Measurements from ENCODE around the gene NMU. TPM values are rescaled to one million over a fixed set of nuclear protein-coding genes. Genes with fewer than 3 reads are reported as not detected.

Gene NMU
- total RNA-seq, 1 donor from 2014 or later = not detected

GRCh38 chr4:55650483-55650882 is 14.4 kb upstream of the NMU start:
- H3K27ac ChIP-seq (replicated peaks) = no peak overlapping the region
- no peaks in the 10 kb centered on the region for H3K4me1 ChIP-seq
- H3K4me3 ChIP-seq = no peak overlapping the region
- H3K9me3 ChIP-seq (replicated peaks) = no peaks in the 10 kb centered on the region
- no peaks in the 10 kb centered on the region for H3K36me3 ChIP-seq
- H3K27me3 ChIP-seq (ENCODE audit: low read depth) = peaks cover 5% of the 10 kb centered on the region
- intact Hi-C loops (cut with micrococcal nuclease) = no loop called here
- DNase-seq = no peak
- TF ChIP-seq CTCF (IDR thresholded peaks at IDR 0.05; ENCODE audit: borderline replicate concordance) = no peak

- no peak for TF ChIP-seq CTCF (IDR thresholded peaks at IDR 0.05; ENCODE audit: borderline replicate concordance)
- DNase-seq = no peak
- no peaks in the 10 kb centered on the region for H3K36me3 ChIP-seq
- peaks cover 24% of the 10 kb centered on the region for H3K4me1 ChIP-seq
- no peak overlapping the region for H3K4me3 ChIP-seq
- H3K27ac ChIP-seq (replicated peaks) = no peak overlapping the region
- no peaks in the 10 kb centered on the region for H3K9me3 ChIP-seq (replicated peaks)
- intact Hi-C loops (cut with micrococcal nuclease) = no loop called here
- peaks cover 86% of the 10 kb centered on the region for H3K27me3 ChIP-seq (ENCODE audit: low read depth)
These were observed 1.2 kb upstream of the NMU start for GRCh38 chr4:55637272-55637820.

- Histone ChIP-seq H3K4me3 (peak overlapping the region; percentile 62), H3K9me3 (replicated peaks) (no peaks in the 10 kb centered on the region), H3K27ac (replicated peaks) (no peak overlapping the region), H3K27me3 (ENCODE audit: low read depth) (peaks cover 92% of the 10 kb centered on the region), H3K36me3 (no peaks in the 10 kb centered on the region), H3K4me1 (peaks cover 24% of the 10 kb centered on the region)
- intact Hi-C loops (cut with micrococcal nuclease) = no loop called here
- no peak for DNase-seq
- TF ChIP-seq CTCF (IDR thresholded peaks at IDR 0.05; ENCODE audit: borderline replicate concordance) = no peak
These were observed 530 bp upstream of the NMU start for GRCh38 chr4:55636656-55636999.

- Histone ChIP-seq H3K27ac (replicated peaks) (no peak overlapping the region), H3K4me1 (peaks cover 24% of the 10 kb centered on the region), H3K27me3 (ENCODE audit: low read depth) (peaks cover 100% of the 10 kb centered on the region), H3K4me3 (peak overlapping the region; percentile 62), H3K9me3 (replicated peaks) (no peaks in the 10 kb centered on the region), H3K36me3 (no peaks in the 10 kb centered on the region)
- intact Hi-C loops (cut with micrococcal nuclease) = no loop called here
- DNase-seq = no peak
- TF ChIP-seq CTCF (IDR thresholded peaks at IDR 0.05; ENCODE audit: borderline replicate concordance) = no peak
These were observed 816 bp downstream of the NMU start for GRCh38 chr4:55635282-55635681.

GRCh38 chr4:55634417-55635128 is 1.5 kb downstream of the NMU start:
- DNase-seq = no peak
- Histone ChIP-seq H3K4me3 (no peak overlapping the region), H3K9me3 (replicated peaks) (no peaks in the 10 kb centered on the region), H3K36me3 (no peaks in the 10 kb centered on the region), H3K27ac (replicated peaks) (no peak overlapping the region), H3K4me1 (peaks cover 24% of the 10 kb centered on the region), H3K27me3 (ENCODE audit: low read depth) (peaks cover 98% of the 10 kb centered on the region)
- TF ChIP-seq CTCF (IDR thresholded peaks at IDR 0.05; ENCODE audit: borderline replicate concordance) = no peak
- intact Hi-C loops (cut with micrococcal nuclease) = no loop called here
